ENCODE data around the gene TSC2.

The TSC2 gene

GRCh38 chr16:2077696-2078095 lies 29.9 kb downstream of the TSC2 start:
- Histone ChIP-seq H3K4me2 (ENCODE audit: low read length) (no peak overlapping the region), H3K4me3 (ENCODE audit: low read length) (no peak overlapping the region), H3K9me3 (ENCODE audit: insufficient read depth, low read length) (no peaks in the 10 kb centered on the region), H3K4me1 (ENCODE audit: low read length) (no peaks in the 10 kb centered on the region), H3K9ac (ENCODE audit: low read length) (no peak overlapping the region), H3K79me2 (ENCODE audit: low read length) (no peaks in the 10 kb centered on the region), H4K20me1 (ENCODE audit: insufficient read depth, low read length) (no peaks in the 10 kb centered on the region), H3K36me3 (replicated peaks; ENCODE audit: low read depth, low read length) (no peaks in the 10 kb centered on the region), H3K27me3 (ENCODE audit: low read depth, low read length) (no peaks in the 10 kb centered on the region), H3K27ac (ENCODE audit: low read length) (no peak overlapping the region), H2AFZ (ENCODE audit: low read depth, low read length) (no peak overlapping the region)
- TF ChIP-seq EZH2phosphoT487 (IDR thresholded peaks at IDR 0.05; ENCODE audit: low read depth) (no peak), CTCF (IDR thresholded peaks at IDR 0.05; ENCODE audit: low read depth, low read length) (no peak)

- Histone ChIP-seq H3K4me3 (ENCODE audit: low read length) (no peak overlapping the region), H3K9me3 (ENCODE audit: insufficient read depth, low read length) (no peaks in the 10 kb centered on the region), H2AFZ (ENCODE audit: low read depth, low read length) (no peak overlapping the region), H3K79me2 (ENCODE audit: low read length) (no peaks in the 10 kb centered on the region), H3K36me3 (replicated peaks; ENCODE audit: low read depth, low read length) (no peaks in the 10 kb centered on the region), H4K20me1 (ENCODE audit: insufficient read depth, low read length) (no peaks in the 10 kb centered on the region), H3K9ac (ENCODE audit: low read length) (no peak overlapping the region), H3K27me3 (ENCODE audit: low read depth, low read length) (no peaks in the 10 kb centered on the region), H3K4me2 (ENCODE audit: low read length) (no peak overlapping the region), H3K4me1 (ENCODE audit: low read length) (no peaks in the 10 kb centered on the region), H3K27ac (ENCODE audit: low read length) (no peak overlapping the region)
- no peak for TF ChIP-seq EZH2phosphoT487 (IDR thresholded peaks at IDR 0.05; ENCODE audit: low read depth)
- TF ChIP-seq CTCF (IDR thresholded peaks at IDR 0.05; ENCODE audit: low read depth, low read length) = no peak
Measured at GRCh38 chr16:2078096-2078495, 30.3 kb downstream of the TSC2 start.

GRCh38 chr16:2078691-2079090 lies 30.9 kb downstream of the TSC2 start:
- no peak overlapping the region for H3K4me3 ChIP-seq (ENCODE audit: low read length)
- H3K79me2 ChIP-seq (ENCODE audit: low read length) = no peaks in the 10 kb centered on the region
- H3K27me3 ChIP-seq (ENCODE audit: low read depth, low read length) = no peaks in the 10 kb centered on the region
- no peaks in the 10 kb centered on the region for H3K4me1 ChIP-seq (ENCODE audit: low read length)
- no peak for TF ChIP-seq EZH2phosphoT487 (IDR thresholded peaks at IDR 0.05; ENCODE audit: low read depth)
- TF ChIP-seq CTCF (IDR thresholded peaks at IDR 0.05; ENCODE audit: low read depth, low read length) = no peak
- no peaks in the 10 kb centered on the region for H3K9me3 ChIP-seq (ENCODE audit: insufficient read depth, low read length)
- no peaks in the 10 kb centered on the region for H4K20me1 ChIP-seq (ENCODE audit: insufficient read depth, low read length)
- no peak overlapping the region for H3K27ac ChIP-seq (ENCODE audit: low read length)
- no peak overlapping the region for H2AFZ ChIP-seq (ENCODE audit: low read depth, low read length)
- no peaks in the 10 kb centered on the region for H3K36me3 ChIP-seq (replicated peaks; ENCODE audit: low read depth, low read length)
- no peak overlapping the region for H3K9ac ChIP-seq (ENCODE audit: low read length)
- H3K4me2 ChIP-seq (ENCODE audit: low read length) = no peak overlapping the region

GRCh38 chr16:2079311-2079800 lies 31.6 kb downstream of the TSC2 start:
- no peaks in the 10 kb centered on the region for H3K36me3 ChIP-seq (replicated peaks; ENCODE audit: low read depth, low read length)

More at GRCh38 chr16:2079311-2079800, 31.6 kb downstream of the TSC2 start:
- Histone ChIP-seq H3K4me2 (ENCODE audit: low read length) (no peak overlapping the region), H2AFZ (ENCODE audit: low read depth, low read length) (no peak overlapping the region), H3K9ac (ENCODE audit: low read length) (no peak overlapping the region), H3K4me1 (ENCODE audit: low read length) (no peaks in the 10 kb centered on the region), H4K20me1 (ENCODE audit: insufficient read depth, low read length) (no peaks in the 10 kb centered on the region), H3K4me3 (ENCODE audit: low read length) (no peak overlapping the region), H3K27me3 (ENCODE audit: low read depth, low read length) (no peaks in the 10 kb centered on the region), H3K9me3 (ENCODE audit: insufficient read depth, low read length) (no peaks in the 10 kb centered on the region), H3K27ac (ENCODE audit: low read length) (no peak overlapping the region), H3K79me2 (ENCODE audit: low read length) (no peaks in the 10 kb centered on the region)
- no peak for TF ChIP-seq CTCF (IDR thresholded peaks at IDR 0.05; ENCODE audit: low read depth, low read length)
- no peak for TF ChIP-seq EZH2phosphoT487 (IDR thresholded peaks at IDR 0.05; ENCODE audit: low read depth)

Measured in OCI-LY3 (cell line).